OCI-LY1 (cell line): ENCODE data around the gene SBDS.
"Not testable (repeated sequence)": the region's sequence is repeated elsewhere in the genome, so short reads cannot be mapped to it uniquely, and the experiment has no call there.

Experiments used
- EZH2 ChIP-seq: fragments of 200-600 bp; sonication (generic), shearing (Covaris generic); IDR thresholded peaks from 2 replicates; pipeline ENCODE4 v1.8.0; 2017; ENCODE audit warnings: borderline replicate concordance, mixed run types, mild to moderate bottlenecking, antibody characterized with exemption, low read length, moderate library complexity, mixed read lengths
- TF ChIP-seq, protein P1 (sequence below): fragments of 200-600 bp; sonication (generic), shearing (Covaris generic); IDR thresholded peaks from 2 replicates; pipeline ENCODE4 v1.5.1; 2017; ENCODE audit warnings: mild to moderate bottlenecking, antibody characterized with exemption, low read length, moderate library complexity, mixed read lengths

DNA sequence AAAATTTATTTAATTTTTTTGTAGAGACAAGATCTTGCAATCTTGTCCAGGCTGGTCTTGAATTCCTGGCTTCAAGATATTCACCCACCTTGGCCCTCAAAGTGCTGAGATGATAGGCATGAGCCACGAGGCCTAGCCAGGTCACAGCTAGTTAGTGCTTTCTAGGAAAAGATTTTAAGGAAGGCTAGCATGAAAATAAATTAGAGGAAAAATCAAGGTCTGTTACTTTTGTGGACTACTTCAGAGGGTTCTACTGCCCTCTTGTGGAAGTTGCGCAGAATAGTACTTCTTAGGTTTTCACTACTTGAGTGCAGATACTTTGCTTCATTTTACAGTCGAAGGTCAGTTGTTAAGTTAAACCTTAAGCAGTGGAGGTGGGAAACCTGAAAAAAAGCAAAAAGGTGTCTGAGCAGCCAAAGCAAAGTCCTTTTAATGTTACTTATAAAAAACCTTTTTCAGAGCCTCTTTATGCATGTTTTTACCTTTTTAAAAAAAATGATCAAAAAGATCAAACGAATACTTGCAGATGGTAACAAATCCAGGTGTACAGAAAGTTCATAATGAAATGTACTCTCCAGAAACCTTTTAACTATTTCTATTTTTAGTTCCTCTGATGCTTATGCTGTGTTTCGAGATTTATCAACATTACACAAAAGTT is 5.3 kb upstream of the SBDS start:
- TF ChIP-seq, protein P1, sequence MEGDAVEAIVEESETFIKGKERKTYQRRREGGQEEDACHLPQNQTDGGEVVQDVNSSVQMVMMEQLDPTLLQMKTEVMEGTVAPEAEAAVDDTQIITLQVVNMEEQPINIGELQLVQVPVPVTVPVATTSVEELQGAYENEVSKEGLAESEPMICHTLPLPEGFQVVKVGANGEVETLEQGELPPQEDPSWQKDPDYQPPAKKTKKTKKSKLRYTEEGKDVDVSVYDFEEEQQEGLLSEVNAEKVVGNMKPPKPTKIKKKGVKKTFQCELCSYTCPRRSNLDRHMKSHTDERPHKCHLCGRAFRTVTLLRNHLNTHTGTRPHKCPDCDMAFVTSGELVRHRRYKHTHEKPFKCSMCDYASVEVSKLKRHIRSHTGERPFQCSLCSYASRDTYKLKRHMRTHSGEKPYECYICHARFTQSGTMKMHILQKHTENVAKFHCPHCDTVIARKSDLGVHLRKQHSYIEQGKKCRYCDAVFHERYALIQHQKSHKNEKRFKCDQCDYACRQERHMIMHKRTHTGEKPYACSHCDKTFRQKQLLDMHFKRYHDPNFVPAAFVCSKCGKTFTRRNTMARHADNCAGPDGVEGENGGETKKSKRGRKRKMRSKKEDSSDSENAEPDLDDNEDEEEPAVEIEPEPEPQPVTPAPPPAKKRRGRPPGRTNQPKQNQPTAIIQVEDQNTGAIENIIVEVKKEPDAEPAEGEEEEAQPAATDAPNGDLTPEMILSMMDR, result peak; percentile 23; the same call in 1 of the 2 replicates
- not testable (repeated sequence) for TF ChIP-seq EZH2
